GM21717 (cell line): ENCODE data around the gene MTX2.
A peak's percentile ranks its signal among the peaks of the same experiment; 100 is the strongest.

Source experiments
- ATAC-seq: cut with Tn5 transposase; IDR thresholded peaks from one replicate; pipeline ENCODE4 v1.9.1; 2021; ENCODE audit warnings: mild to moderate bottlenecking, moderate library complexity; ENCODE audit not compliant: unreplicated experiment

The MTX2 gene

GRCh38 chr2:176269319-176270099 lies at the start of gene MTX2:
MTX2 (plus strand) TSS chr2:176269442; CDS start chr2:176269630, 188 bp downstream.
- peak; percentile 98 for ATAC-seq

- ATAC-seq = no peak
Measured at GRCh38 chr2:176227874-176228273, 41.4 kb upstream of the MTX2 start.

- ATAC-seq = no peak
Measured at GRCh38 chr2:176234156-176234555, 35.1 kb upstream of the MTX2 start.

GRCh38 chr2:176234940-176235339 lies 34.3 kb upstream of the MTX2 start:
- no peak for ATAC-seq

GRCh38 chr2:176237456-176237855 lies 31.8 kb upstream of the MTX2 start:
- no peak for ATAC-seq

- ATAC-seq = no peak
Measured at GRCh38 chr2:176239031-176239430, 30.2 kb upstream of the MTX2 start.

- ATAC-seq = no peak
Measured at GRCh38 chr2:176240301-176240700, 28.9 kb upstream of the MTX2 start.

- ATAC-seq = no peak
Measured at GRCh38 chr2:176242276-176242675, 27.0 kb upstream of the MTX2 start.

GRCh38 chr2:176246331-176246730 lies 22.9 kb upstream of the MTX2 start:
- no peak for ATAC-seq

GRCh38 chr2:176247859-176248258 lies 21.4 kb upstream of the MTX2 start:
- no peak for ATAC-seq

GRCh38 chr2:176251928-176252327 lies 17.3 kb upstream of the MTX2 start:
- no peak for ATAC-seq

GRCh38 chr2:176260689-176261088 lies 8.6 kb upstream of the MTX2 start:
- no peak for ATAC-seq

- ATAC-seq = no peak
Measured at GRCh38 chr2:176261136-176261535, 8.1 kb upstream of the MTX2 start.

GRCh38 chr2:176268976-176269318 lies 295 bp upstream of the MTX2 start:
- ATAC-seq = no peak

- no peak for ATAC-seq
Measured at GRCh38 chr2:176270100-176270750, 983 bp downstream of the MTX2 start.

GRCh38 chr2:176272870-176273459 lies 3.7 kb downstream of the MTX2 start:
- no peak for ATAC-seq

- ATAC-seq = no peak
Measured at GRCh38 chr2:176278927-176279326, 9.7 kb downstream of the MTX2 start.

- no peak for ATAC-seq
Measured at GRCh38 chr2:176280156-176280555, 10.9 kb downstream of the MTX2 start.

GRCh38 chr2:176280867-176281658 lies 11.8 kb downstream of the MTX2 start:
- no peak for ATAC-seq

GRCh38 chr2:176283291-176284068 lies 14.2 kb downstream of the MTX2 start:
- ATAC-seq = no peak
